ENCODE data around the gene SPIRE1.
"Not testable (repeated sequence)": the region's sequence is repeated elsewhere in the genome, so short reads cannot be mapped to it uniquely, and the experiment has no call there.

SPIRE1 gene

GRCh38 chr18:12551943-12552878 is 105.7 kb downstream of the SPIRE1 start:
- DNase-seq: not testable (repeated sequence)

- not testable (repeated sequence) for DNase-seq
Observed at GRCh38 chr18:12551466-12551865, 106.4 kb downstream of the SPIRE1 start.

GRCh38 chr18:12543697-12544096 is 114.2 kb downstream of the SPIRE1 start:
- DNase-seq: no peak

- DNase-seq: no peak
Observed at GRCh38 chr18:12540751-12541150, 117.2 kb downstream of the SPIRE1 start.

- not testable (repeated sequence) for DNase-seq
Observed at GRCh38 chr18:12539158-12539557, 118.7 kb downstream of the SPIRE1 start.

- no peak for DNase-seq
Observed at GRCh38 chr18:12534820-12535219, 123.1 kb downstream of the SPIRE1 start.

- DNase-seq: no peak
Observed at GRCh38 chr18:12532661-12533060, 125.2 kb downstream of the SPIRE1 start.

- DNase-seq: no peak
Observed at GRCh38 chr18:12531749-12532148, 126.2 kb downstream of the SPIRE1 start.

- no peak for DNase-seq
Observed at GRCh38 chr18:12520442-12520992, 137.4 kb downstream of the SPIRE1 start.

- no peak for DNase-seq
Observed at GRCh38 chr18:12518832-12519531, 138.9 kb downstream of the SPIRE1 start.

- no peak for DNase-seq
Observed at GRCh38 chr18:12518326-12518725, 139.6 kb downstream of the SPIRE1 start.

GRCh38 chr18:12517142-12517825 is 140.6 kb downstream of the SPIRE1 start:
- DNase-seq: no peak

- DNase-seq: no peak
Observed at GRCh38 chr18:12516049-12516630, 141.8 kb downstream of the SPIRE1 start.

GRCh38 chr18:12515550-12515949 is 142.4 kb downstream of the SPIRE1 start:
- no peak for DNase-seq

GRCh38 chr18:12507007-12507406 is 150.9 kb downstream of the SPIRE1 start:
- DNase-seq: no peak

GRCh38 chr18:12500986-12501385 is 156.9 kb downstream of the SPIRE1 start:
- DNase-seq: no peak

GRCh38 chr18:12497839-12498238 is 160.1 kb downstream of the SPIRE1 start:
- no peak for DNase-seq

GRCh38 chr18:12497296-12497695 is 160.6 kb downstream of the SPIRE1 start:
- DNase-seq: no peak

- no peak for DNase-seq
Observed at GRCh38 chr18:12492907-12493306, 165.0 kb downstream of the SPIRE1 start.

- no peak for DNase-seq
Observed at GRCh38 chr18:12491611-12492435, 166.1 kb downstream of the SPIRE1 start.

GRCh38 chr18:12485479-12486105 is 172.3 kb downstream of the SPIRE1 start:
- DNase-seq: no peak

Measured in NK-92 treated with Interleukin-12 subunit alpha and Interleukin-12 subunit beta, amount 100 ng/mL, for 24 hours (cell line).